HFF-Myc (cell line): ENCODE data around the gene RFC2.
"Not testable (repeated sequence)": the region's sequence is repeated elsewhere in the genome, so short reads cannot be mapped to it uniquely, and the experiment has no call there.

Experiments
- DNase-seq: peaks from one replicate; pipeline ENCODE4 v3.0.0-alpha.2; 2011; ENCODE audit warnings: low read depth; ENCODE audit errors: extremely low read depth
- H3K4me3 ChIP-seq: replicated peaks from 2 replicates; pipeline ENCODE4 v1.5.1; 2011; ENCODE audit warnings: low read depth, mild to moderate bottlenecking, control low read depth, low read length
- CTCF ChIP-seq: IDR thresholded peaks from 2 replicates; pipeline ENCODE4 v1.5.1; 2012; ENCODE audit warnings: mild to moderate bottlenecking, low read depth, low read length, control low read depth; ENCODE audit errors: missing control alignments

Gene RFC2

GRCh38 chr7:74233655-74234285 lies 20.4 kb downstream of the RFC2 start:
- no peak for TF ChIP-seq CTCF
- no peak overlapping the region for H3K4me3 ChIP-seq
- DNase-seq: no peak

- no peak for TF ChIP-seq CTCF
- H3K4me3 ChIP-seq: no peak overlapping the region
- DNase-seq: no peak
These were observed 23.0 kb downstream of the RFC2 start for GRCh38 chr7:74231232-74231590.

GRCh38 chr7:74230446-74231231 lies 23.6 kb downstream of the RFC2 start:
- TF ChIP-seq CTCF: no peak
- no peak for DNase-seq
- H3K4me3 ChIP-seq: no peak overlapping the region

DNA sequence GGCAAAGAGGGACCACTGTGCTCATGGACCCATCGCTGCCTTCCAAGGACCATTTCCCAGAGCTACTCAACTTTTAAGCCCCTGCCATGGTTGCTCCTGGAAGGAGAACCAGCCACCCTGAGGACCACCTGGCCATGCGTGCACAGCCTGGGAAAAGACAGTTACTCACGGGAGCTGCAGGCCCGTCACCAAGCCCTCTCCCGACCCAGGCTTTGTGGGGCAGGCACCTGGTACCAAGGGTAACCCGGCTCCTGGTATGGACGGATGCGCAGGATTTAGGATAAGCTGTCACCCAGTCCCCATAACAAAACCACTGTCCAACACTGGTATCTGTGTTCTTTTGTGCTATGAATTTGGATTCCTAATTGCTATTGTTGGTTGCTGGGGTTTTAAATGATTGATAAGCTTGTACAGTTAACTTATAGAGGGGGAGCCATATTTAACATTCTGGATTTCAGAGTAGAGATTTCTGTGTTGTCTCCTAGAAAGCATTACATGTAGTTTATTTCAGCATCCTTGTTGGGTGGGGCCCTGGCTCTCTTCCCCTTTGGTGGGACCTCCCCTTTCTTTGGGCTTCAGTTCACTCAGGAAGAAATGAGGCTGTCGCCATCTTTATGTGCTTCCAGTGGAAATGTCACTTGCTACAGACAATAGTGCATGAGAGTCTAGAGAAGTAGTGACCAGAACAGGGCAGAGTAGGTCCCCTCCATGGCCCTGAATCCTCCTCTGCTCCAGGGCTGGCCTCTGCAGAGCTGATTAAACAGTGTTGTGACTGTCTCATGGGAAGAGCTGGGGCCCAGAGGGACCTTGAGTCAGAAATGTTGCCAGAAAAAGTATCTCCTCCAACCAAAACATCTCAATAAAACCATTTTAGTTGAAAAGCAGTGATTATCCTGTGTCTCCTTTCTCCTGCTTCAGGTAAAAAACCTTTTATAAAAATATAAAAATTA lies 25.0 kb downstream of the RFC2 start:
- no peak for DNase-seq
- no peak overlapping the region for H3K4me3 ChIP-seq
- no peak for TF ChIP-seq CTCF

GRCh38 chr7:74226633-74227032 lies 27.6 kb downstream of the RFC2 start:
- TF ChIP-seq CTCF: no peak
- DNase-seq: no peak
- no peak overlapping the region for H3K4me3 ChIP-seq

DNA sequence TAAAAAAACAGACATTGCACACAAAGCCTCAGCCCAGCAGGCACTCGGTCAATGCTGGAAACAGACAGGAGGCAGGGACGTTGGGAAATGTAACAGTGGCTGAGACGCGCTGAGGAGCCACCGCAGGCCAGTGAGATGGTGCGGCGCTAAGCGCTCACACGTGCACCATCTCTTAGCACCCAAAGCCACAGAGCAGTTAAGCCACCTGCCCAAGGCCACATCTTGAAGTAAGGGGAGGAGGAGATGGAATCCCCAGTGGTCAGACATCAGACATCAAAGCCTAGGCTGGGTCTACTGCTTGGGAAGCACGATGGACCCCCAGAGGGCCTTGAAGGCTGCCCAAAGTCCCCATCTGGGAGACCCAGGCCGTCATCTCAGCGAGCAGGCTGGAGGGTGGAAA lies 28.8 kb downstream of the RFC2 start:
- no peak for TF ChIP-seq CTCF
- DNase-seq: no peak
- no peak overlapping the region for H3K4me3 ChIP-seq

GRCh38 chr7:74224907-74225306 lies 29.3 kb downstream of the RFC2 start:
- H3K4me3 ChIP-seq, DNase-seq: not testable (repeated sequence)
